K562 (cell line): ENCODE measurements around the gene HHEX. TPM values are rescaled to one million over a fixed set of nuclear protein-coding genes. Genes with fewer than 3 reads are reported as not detected.
A peak's percentile ranks its signal among the peaks of the same experiment; 100 is the strongest.

ENCODE experiments used
- ATF3 ChIP-seq, 2 experiments: fragments of 450-650 bp in 1 of 2; sonication (generic) in 1 of 2; formaldehyde crosslinking in 1 of 2; IDR thresholded peaks in 1 of 2; conservative IDR thresholded peaks in 1 of 2; 2 replicates each; pipeline versions ENCODE4 v1.6.1 to v1.8.1; 2016 to 2023; ENCODE audit warnings: mild to moderate bottlenecking in 2 of 2, moderate library complexity in 2 of 2, inconsistent platforms in 1 of 2, missing genetic modification reagents in 1 of 2
- BCLAF1 ChIP-seq, 2 experiments: fragments of 450-650 bp in 1 of 2; IDR thresholded peaks; 2 replicates each; pipeline ENCODE4 v1.6.1; 2011 to 2017; ENCODE audit warnings: low read depth in 2 of 2, antibody characterized with exemption in 1 of 2, borderline replicate concordance in 1 of 2, low read length in 1 of 2, mild to moderate bottlenecking in 1 of 2, mixed read lengths in 1 of 2; ENCODE audit not compliant: control insufficient read depth in 1 of 2
- BHLHE40 ChIP-seq: IDR thresholded peaks from 2 replicates; pipeline ENCODE4 v1.6.1; 2011; ENCODE audit warnings: low read length, improper control_type of control experiment
- E2F6 ChIP-seq, 2 experiments: IDR thresholded peaks; 2 replicates each; pipeline ENCODE4 v1.6.1; 2011; ENCODE audit warnings: borderline replicate concordance in 1 of 2, control low read depth in 1 of 2, low read depth in 1 of 2, low read length in 1 of 2, mild to moderate bottlenecking in 1 of 2, mixed read lengths in 1 of 2, moderate library complexity in 1 of 2; ENCODE audit not compliant: insufficient read depth in 1 of 2, insufficient read length in 1 of 2, poor library complexity in 1 of 2, severe bottlenecking in 1 of 2; ENCODE audit errors: extremely low read depth in 1 of 2
- ELK3 ChIP-seq: fragments of 450-650 bp; formaldehyde crosslinking; IDR thresholded peaks from 2 replicates; pipeline ENCODE4 v1.4.0; 2020; ENCODE audit warnings: mild to moderate bottlenecking
- FOSL1 ChIP-seq: fragments of 200-800 bp; sonication (Bioruptor generic); conservative IDR thresholded peaks from 2 replicates; pipeline ENCODE4 v1.6.1; 2016; ENCODE audit warnings: missing genetic modification characterization, missing compliant biosample characterization
- GTF2E2 ChIP-seq: fragments of 200-800 bp; sonication (Bioruptor generic); IDR thresholded peaks from 2 replicates; pipeline ENCODE4 v1.6.1; 2016; ENCODE audit warnings: missing genetic modification characterization, missing compliant biosample characterization
- HDAC8 ChIP-seq: fragments of 450-650 bp; IDR thresholded peaks from 2 replicates; pipeline ENCODE4 v1.6.1; 2016; ENCODE audit warnings: mild to moderate bottlenecking, missing genetic modification characterization, moderate library complexity, missing compliant biosample characterization
- HMG20B ChIP-seq: fragments of 250-450 bp; sonication (Bioruptor Pico); IDR thresholded peaks from 2 replicates; pipeline ENCODE4 v1.5.0; 2021; ENCODE audit warnings: mild to moderate bottlenecking
- SMAD4 ChIP-seq: fragments of 250-450 bp; sonication (Bioruptor Pico); conservative IDR thresholded peaks from 2 replicates; pipeline ENCODE4 v1.8.0; 2021; ENCODE audit warnings: inconsistent platforms, mild to moderate bottlenecking, moderate library complexity
- TFE3 ChIP-seq: fragments of 450-650 bp; formaldehyde crosslinking; IDR thresholded peaks from 2 replicates; pipeline ENCODE4 v1.4.0; 2020; ENCODE audit warnings: mild to moderate bottlenecking, mixed read lengths
- U2AF2 ChIP-seq: fragments of 200-400 bp; formaldehyde crosslinking; optimal IDR thresholded peaks from 2 replicates; pipeline ENCODE3; 2017; ENCODE audit warnings: low read depth, mild to moderate bottlenecking, low read length
- ZNF263 ChIP-seq: sonication (generic); formaldehyde crosslinking; IDR thresholded peaks from 2 replicates; pipeline ENCODE4 v1.8.0; 2022; ENCODE audit warnings: mild to moderate bottlenecking, missing genetic modification reagents, borderline replicate concordance
- ZNF384 ChIP-seq: IDR thresholded peaks from 2 replicates; pipeline ENCODE4 v1.6.1; 2012; ENCODE audit warnings: low read depth, low read length, improper control_type of control experiment
- ZNF639 ChIP-seq, 2 experiments: fragments of 200-800 bp in 1 of 2; sonication (Bioruptor generic) in 1 of 2; sonication (generic) in 1 of 2; formaldehyde crosslinking in 1 of 2; IDR thresholded peaks in 1 of 2; conservative IDR thresholded peaks in 1 of 2; 2 replicates each; pipeline versions ENCODE4 v1.5.0 to v1.6.1; 2016 to 2020; ENCODE audit warnings: missing compliant biosample characterization in 1 of 2, missing genetic modification characterization in 1 of 2, missing genetic modification reagents in 1 of 2
- polyA plus RNA-seq, 8 experiments: library from polyadenylated mRNA; depleted of rRNA in 4 of 8; stranded (reverse) in 5 of 8; unstranded in 3 of 8; fragments of >200 nt; fragmentation: Nextera tagmentation in 2 of 8; fragmentation: Illumina TruSeq in 1 of 8; extraction: Ambion mirVana in 2 of 8; extraction: Trizol in 1 of 8; gene quantifications; 2 replicates each; pipeline versions ENCODE4 v1.2.1 to v1.2.3, GENCODE V29; 2011 to 2014; ENCODE audit warnings: inconsistent platforms in 1 of 8, missing spikeins in 1 of 8
- total RNA-seq, 7 experiments: library from RNA; depleted of rRNA in 6 of 7; stranded (reverse); fragments of >200 nt in 6 of 7; fragmentation: Illumina TruSeq in 2 of 7; extraction: Trizol in 2 of 7; gene quantifications; 2 replicates each; pipeline versions ENCODE4 v1.2.1 to v1.2.3, GENCODE V29; 2011 to 2021; ENCODE audit warnings: low replicate concordance in 1 of 7

The HHEX gene
- total and polyA plus RNA-seq, 9 of the 15 experiments (the other 6 are each of a cell fraction or from before 2014, with no cell fraction given), result 37.2 to 133 (median 80.2) TPM

- TF ChIP-seq ZNF384 (no peak), HMG20B (no peak), ZNF639 (CRISPR knock-in tag; conservative IDR thresholded peaks at IDR 0.05 in 1 of 2, IDR thresholded peaks at IDR 0.05 in 1 of 2) (no peak; a peak in 1 of 4 replicates), ZNF263 (CRISPR knock-in tag) (no peak), HDAC8 (tag) (no peak), ATF3 (IDR thresholded peaks at IDR 0.05) (peak; percentile 20; the same call in 1 of the 2 replicates), ATF3 (CRISPR knock-in tag; conservative IDR thresholded peaks at IDR 0.05) (no peak), BHLHE40 (peak; percentile 71), GTF2E2 (tag) (no peak), TFE3 (no peak), E2F6 (IDR thresholded peaks at IDR 0.05; ENCODE audit: borderline replicate concordance in 1 of 2, extremely low read depth in 1 of 2, insufficient read depth in 1 of 2, insufficient read length in 1 of 2, low read depth in 1 of 2, low read length in 1 of 2, poor library complexity in 1 of 2, severe bottlenecking in 1 of 2) (peak; percentile 19 to 72), SMAD4 (CRISPR knock-in tag) (0 out of 2 replicates have a peak, but pooled peaks have one; percentile 15), BCLAF1 (IDR thresholded peaks at IDR 0.05; ENCODE audit: borderline replicate concordance in 1 of 2, control insufficient read depth in 1 of 2, low read depth in 2 of 2, low read length in 1 of 2) (0 out of 4 replicates have a peak, but pooled peaks of 1 of the 2 experiments have one; percentile 19), FOSL1 (peak; percentile 66), U2AF2 (no peak), ELK3 (no peak)
Observed at GRCh38 chr10:92690211-92690914, 608 bp downstream of the HHEX start (continued).
